Peyer's patch (tissue), 4 donors: ENCODE data around the gene PSMB8.
"Not testable (repeated sequence)": the region's sequence is repeated elsewhere in the genome, so short reads cannot be mapped to it uniquely, and the experiment has no call there.

Experiments used
- POLR2A ChIP-seq, 2 donors: fragments of 450-650 bp; IDR thresholded peaks; one replicate each; pipeline ENCODE4 v1.5.1; 2017; ENCODE audit warnings: antibody characterized with exemption in 2 of 2, mild to moderate bottlenecking in 2 of 2, moderate library complexity in 2 of 2
- TF ChIP-seq, protein P1 (sequence below), 6 experiments: fragments of 450-650 bp in 4 of 6; fragments of 200-600 bp in 2 of 6; sonication (generic) in 1 of 6; IDR thresholded peaks; one replicate each; pipeline ENCODE4 v1.5.1; 2017 to 2019; ENCODE audit warnings: antibody characterized with exemption in 6 of 6, mild to moderate bottlenecking in 3 of 6, moderate library complexity in 1 of 6

DNA sequence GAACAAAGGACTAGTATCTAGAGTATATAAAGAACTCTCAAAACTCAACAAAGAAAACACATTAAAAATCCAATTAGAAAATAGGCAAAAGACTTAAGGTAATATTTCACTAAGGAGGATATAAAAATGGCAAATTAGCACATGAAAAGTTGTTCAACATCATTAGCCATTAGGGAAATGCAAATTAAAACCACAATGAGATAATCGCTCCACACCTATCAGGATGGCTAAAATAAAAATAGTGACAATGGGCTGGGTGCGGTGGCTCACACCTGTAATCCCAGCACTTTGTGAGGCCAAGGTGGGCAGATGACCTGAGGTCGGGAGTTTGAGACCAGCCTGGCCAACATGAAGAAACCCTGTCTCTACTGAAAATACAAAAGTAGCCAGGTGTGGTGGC is 37.1 kb upstream of the PSMB8 start:
- TF ChIP-seq, protein P1, sequence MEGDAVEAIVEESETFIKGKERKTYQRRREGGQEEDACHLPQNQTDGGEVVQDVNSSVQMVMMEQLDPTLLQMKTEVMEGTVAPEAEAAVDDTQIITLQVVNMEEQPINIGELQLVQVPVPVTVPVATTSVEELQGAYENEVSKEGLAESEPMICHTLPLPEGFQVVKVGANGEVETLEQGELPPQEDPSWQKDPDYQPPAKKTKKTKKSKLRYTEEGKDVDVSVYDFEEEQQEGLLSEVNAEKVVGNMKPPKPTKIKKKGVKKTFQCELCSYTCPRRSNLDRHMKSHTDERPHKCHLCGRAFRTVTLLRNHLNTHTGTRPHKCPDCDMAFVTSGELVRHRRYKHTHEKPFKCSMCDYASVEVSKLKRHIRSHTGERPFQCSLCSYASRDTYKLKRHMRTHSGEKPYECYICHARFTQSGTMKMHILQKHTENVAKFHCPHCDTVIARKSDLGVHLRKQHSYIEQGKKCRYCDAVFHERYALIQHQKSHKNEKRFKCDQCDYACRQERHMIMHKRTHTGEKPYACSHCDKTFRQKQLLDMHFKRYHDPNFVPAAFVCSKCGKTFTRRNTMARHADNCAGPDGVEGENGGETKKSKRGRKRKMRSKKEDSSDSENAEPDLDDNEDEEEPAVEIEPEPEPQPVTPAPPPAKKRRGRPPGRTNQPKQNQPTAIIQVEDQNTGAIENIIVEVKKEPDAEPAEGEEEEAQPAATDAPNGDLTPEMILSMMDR (IDR thresholded peaks at IDR 0.05), result not testable (repeated sequence)
- TF ChIP-seq POLR2A (IDR thresholded peaks at IDR 0.05), result not testable (repeated sequence)
